Esophagus squamous epithelium (tissue), 5 donors: ENCODE results near the gene QKI. TPM values are rescaled to one million over a fixed set of nuclear protein-coding genes. Genes with fewer than 3 reads are reported as not detected.
"Not testable (repeated sequence)": the region's sequence is repeated elsewhere in the genome, so short reads cannot be mapped to it uniquely, and the experiment has no call there.

ENCODE experiments used
- DNase-seq: peaks from one replicate; lab custom pipeline; 2025; lab: John Stamatoyannopoulos, UW
- H3K27ac ChIP-seq, 4 donors: fragments of 200-600 bp; sonication (generic); one replicate each; pipeline ENCODE4 v1.5.1; 2016 to 2019; ENCODE audit warnings: mild to moderate bottlenecking in 1 of 4
- H3K27me3 ChIP-seq, 4 donors: fragments of 200-600 bp; sonication (generic); 1 replicate in 3 of 4; 2 replicates in 1 of 4; pipeline versions ENCODE4 v1.5.1 to v1.6.0; 2017 to 2021; ENCODE audit warnings: antibody characterized with exemption in 1 of 4
- H3K36me3 ChIP-seq, 3 donors: fragments of 200-600 bp; sonication (generic); one replicate each; pipeline ENCODE4 v1.5.1; 2016 to 2019
- H3K4me1 ChIP-seq, 3 donors: fragments of 200-600 bp; sonication (generic); one replicate each; pipeline ENCODE4 v1.5.1; 2017 to 2019
- H3K4me3 ChIP-seq, 4 donors: fragments of 200-600 bp; sonication (generic); 1 replicate in 3 of 4; 2 replicates in 1 of 4; pipeline ENCODE4 v1.5.1; 2016 to 2019; ENCODE audit warnings: mild to moderate bottlenecking in 2 of 4, moderate library complexity in 1 of 4
- H3K9me3 ChIP-seq, 3 donors: fragments of 200-600 bp; sonication (generic); one replicate each; pipeline ENCODE4 v1.5.1; 2016 to 2019
- POLR2A ChIP-seq, 4 donors: fragments of 450-650 bp; IDR thresholded peaks; one replicate each; pipeline ENCODE4 v1.6.1; 2017; ENCODE audit warnings: antibody characterized with exemption in 4 of 4, mild to moderate bottlenecking in 4 of 4, moderate library complexity in 3 of 4
- WGBS, 2 donors: methylation state at CpG; one replicate each; pipeline ENCODE4 v1.1.5; 2018; 5-methylcytosine and 5-hydroxymethylcytosine counted together
- intact Hi-C: fragments of 100-400 bp; cut with DNase I; formaldehyde crosslinking; loops from one replicate; pipeline ENCODE4 v1.15.0; 2022
- total RNA-seq, 4 donors: library from RNA; depleted of rRNA; stranded (reverse); fragments of >200 nt; gene quantifications; one replicate each; pipeline ENCODE4 v1.1.0, GENCODE V29; 2016
- TF ChIP-seq, protein P1 (sequence below), 6 experiments: fragments of 450-650 bp in 4 of 6; fragments of 200-600 bp in 2 of 6; sonication (generic) in 2 of 6; IDR thresholded peaks; one replicate each; pipeline ENCODE4 v1.5.1; 2016 to 2019; ENCODE audit warnings: antibody characterized with exemption in 6 of 6, mild to moderate bottlenecking in 4 of 6, moderate library complexity in 4 of 6
- donor health status: DM: yes; HTN: yes; CAD: no.

The QKI gene
- total RNA-seq, 4 donors from 2014 or later = 46.2 to 149 (median 65.4) TPM

DNA sequence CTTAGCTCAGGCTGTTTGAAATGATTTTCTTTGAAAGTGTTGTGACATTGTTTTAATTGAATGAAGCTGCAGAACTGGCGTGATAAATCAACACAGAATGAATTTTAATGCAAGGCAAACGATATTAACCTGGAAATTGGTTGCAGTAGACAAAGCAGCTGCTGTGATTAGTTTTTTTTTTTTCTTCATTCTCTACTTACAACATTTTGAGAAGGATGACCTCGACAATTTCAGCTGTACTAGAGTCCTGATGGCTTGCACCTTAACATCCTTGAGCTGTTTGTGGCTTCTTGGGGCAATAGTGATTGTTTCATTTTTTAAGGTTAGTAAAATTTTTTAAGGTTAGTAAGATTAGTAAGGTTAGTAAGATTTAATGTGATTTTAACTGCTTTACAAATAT lies 54.2 kb downstream of the QKI start:
- intact Hi-C loops = no loop called here
- peaks cover 0 to 17% (median 8%) of the 10 kb centered on the region in 3 donors for H3K9me3 ChIP-seq
- H3K36me3 ChIP-seq = peaks cover 0 to 27% (median 0%) of the 10 kb centered on the region in 3 donors
- no peak for DNase-seq
- WGBS, 2 donors = 71 to 77% methylated on average over 3 of the region's 3 CpGs
- H3K27me3 ChIP-seq = no peaks in the 10 kb centered on the region
- H3K4me1 ChIP-seq = peaks cover 0 to 7% (median 0%) of the 10 kb centered on the region in 3 donors
- TF ChIP-seq, protein P1, sequence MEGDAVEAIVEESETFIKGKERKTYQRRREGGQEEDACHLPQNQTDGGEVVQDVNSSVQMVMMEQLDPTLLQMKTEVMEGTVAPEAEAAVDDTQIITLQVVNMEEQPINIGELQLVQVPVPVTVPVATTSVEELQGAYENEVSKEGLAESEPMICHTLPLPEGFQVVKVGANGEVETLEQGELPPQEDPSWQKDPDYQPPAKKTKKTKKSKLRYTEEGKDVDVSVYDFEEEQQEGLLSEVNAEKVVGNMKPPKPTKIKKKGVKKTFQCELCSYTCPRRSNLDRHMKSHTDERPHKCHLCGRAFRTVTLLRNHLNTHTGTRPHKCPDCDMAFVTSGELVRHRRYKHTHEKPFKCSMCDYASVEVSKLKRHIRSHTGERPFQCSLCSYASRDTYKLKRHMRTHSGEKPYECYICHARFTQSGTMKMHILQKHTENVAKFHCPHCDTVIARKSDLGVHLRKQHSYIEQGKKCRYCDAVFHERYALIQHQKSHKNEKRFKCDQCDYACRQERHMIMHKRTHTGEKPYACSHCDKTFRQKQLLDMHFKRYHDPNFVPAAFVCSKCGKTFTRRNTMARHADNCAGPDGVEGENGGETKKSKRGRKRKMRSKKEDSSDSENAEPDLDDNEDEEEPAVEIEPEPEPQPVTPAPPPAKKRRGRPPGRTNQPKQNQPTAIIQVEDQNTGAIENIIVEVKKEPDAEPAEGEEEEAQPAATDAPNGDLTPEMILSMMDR (IDR thresholded peaks at IDR 0.05) = no peak
- TF ChIP-seq POLR2A (IDR thresholded peaks at IDR 0.05) = no peak
- no peak overlapping the region for H3K4me3 ChIP-seq
- no peak overlapping the region for H3K27ac ChIP-seq

GRCh38 chr6:163469459-163469985 lies 55.0 kb downstream of the QKI start:
- Histone ChIP-seq H3K27me3 (no peaks in the 10 kb centered on the region), H3K36me3 (peaks cover 0 to 27% (median 0%) of the 10 kb centered on the region in 3 donors), H3K9me3 (peaks cover 0 to 17% (median 8%) of the 10 kb centered on the region in 3 donors), H3K27ac (no peak overlapping the region), H3K4me3 (no peak overlapping the region), H3K4me1 (peaks cover 0 to 9% (median 0%) of the 10 kb centered on the region in 3 donors)
- intact Hi-C loops = no loop called here
- TF ChIP-seq, protein P1 (IDR thresholded peaks at IDR 0.05) = no peak
- no peak for TF ChIP-seq POLR2A (IDR thresholded peaks at IDR 0.05)
- 92 to 94% methylated on average over 1 of the region's 1 CpG for WGBS, 2 donors
- no peak for DNase-seq

DNA sequence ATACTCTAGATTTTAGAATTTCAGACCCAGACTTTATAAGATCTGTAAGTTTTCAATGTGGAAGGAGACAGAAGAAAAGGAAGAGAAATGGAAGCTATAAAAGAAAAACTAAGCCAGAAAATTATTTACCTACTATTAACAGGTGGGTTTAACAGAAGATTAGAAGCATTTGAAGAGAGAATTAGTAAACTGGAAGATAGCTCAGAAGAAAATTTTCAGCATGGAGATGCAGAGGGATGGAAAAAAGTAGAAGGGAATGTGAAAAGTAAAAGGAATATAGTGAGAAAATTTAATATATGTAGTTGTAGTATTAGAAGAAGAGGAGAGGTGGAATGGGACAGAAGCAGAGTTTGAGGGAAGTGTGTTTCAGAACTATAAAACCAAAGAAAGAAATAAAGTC lies 56.1 kb downstream of the QKI start:
- Histone ChIP-seq H3K4me1 (peaks cover 0 to 12% (median 0%) of the 10 kb centered on the region in 3 donors), H3K27me3 (no peaks in the 10 kb centered on the region), H3K4me3 (no peak overlapping the region), H3K27ac (no peak overlapping the region), H3K9me3 (peaks cover 0 to 17% (median 8%) of the 10 kb centered on the region in 3 donors), H3K36me3 (peaks cover 0 to 27% (median 0%) of the 10 kb centered on the region in 3 donors)
- TF ChIP-seq, protein P1 (IDR thresholded peaks at IDR 0.05) = no peak
- TF ChIP-seq POLR2A (IDR thresholded peaks at IDR 0.05) = no peak
- intact Hi-C loops = no loop called here
- no peak for DNase-seq

DNA sequence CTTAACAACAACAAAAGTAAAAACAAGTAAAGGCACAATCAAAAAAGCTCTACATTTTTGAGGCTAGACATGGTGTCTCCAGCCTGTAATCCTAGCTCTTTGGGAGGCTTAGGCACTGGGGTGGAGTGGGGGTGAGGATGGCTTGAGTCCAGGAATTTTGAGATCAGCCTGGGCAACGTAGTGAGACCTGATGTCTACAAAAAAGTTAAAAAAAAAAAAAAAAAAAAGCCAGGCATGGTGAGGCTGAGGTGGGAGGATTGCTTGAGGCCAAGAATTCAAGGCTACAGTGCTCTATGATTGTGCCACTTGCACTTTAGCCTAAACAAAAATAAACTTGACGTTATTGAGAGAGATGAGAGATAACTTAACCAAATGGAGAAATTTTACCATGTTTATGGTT lies 60.1 kb downstream of the QKI start:
- TF ChIP-seq, protein P1 (IDR thresholded peaks at IDR 0.05) = no peak
- TF ChIP-seq POLR2A (IDR thresholded peaks at IDR 0.05) = no peak
- no peaks in the 10 kb centered on the region for H3K27me3 ChIP-seq

GRCh38 chr6:163476946-163477345 lies 62.4 kb downstream of the QKI start:
- peaks cover 0 to 20% (median 0%) of the 10 kb centered on the region in 3 donors for H3K36me3 ChIP-seq
- H3K4me1 ChIP-seq = peaks cover 0 to 28% (median 0%) of the 10 kb centered on the region in 3 donors
- intact Hi-C loops, H3K27ac ChIP-seq, H3K9me3 ChIP-seq, H3K27me3 ChIP-seq, DNase-seq, H3K4me3 ChIP-seq: not testable (repeated sequence)
- WGBS, 2 donors = 96 to 97% methylated on average over 6 to 7 of the region's 7 CpGs

More for the DNA sequence above, 60.1 kb downstream of the QKI start:
- Histone ChIP-seq H3K4me1 (peaks cover 0 to 5% (median 0%) of the 10 kb centered on the region in 3 donors), H3K36me3 (peaks cover 0 to 34% (median 0%) of the 10 kb centered on the region in 3 donors), H3K27ac (no peak overlapping the region), H3K4me3 (no peak overlapping the region), H3K9me3 (peaks cover 0 to 15% (median 8%) of the 10 kb centered on the region in 3 donors)
- intact Hi-C loops = no loop called here
- DNase-seq = no peak
- 81 to 93% methylated on average over 2 of the region's 2 CpGs for WGBS, 2 donors
